Panc1 (cell line): ENCODE measurements around the gene XRCC6.

Source experiments
- CTCF ChIP-seq: fragments of 450-650 bp; IDR thresholded peaks from 2 replicates; pipeline ENCODE4 v1.5.1; 2017; ENCODE audit warnings: mild to moderate bottlenecking
- TF ChIP-seq, protein P1 (sequence below), 2 experiments: IDR thresholded peaks; 2 replicates each; pipeline ENCODE4 v1.6.1; 2011 to 2012; ENCODE audit warnings: low read depth in 2 of 2, control low read depth in 1 of 2, low read length in 1 of 2, mild to moderate bottlenecking in 1 of 2, moderate library complexity in 1 of 2; ENCODE audit not compliant: insufficient read depth in 1 of 2

- TF ChIP-seq, protein P1, sequence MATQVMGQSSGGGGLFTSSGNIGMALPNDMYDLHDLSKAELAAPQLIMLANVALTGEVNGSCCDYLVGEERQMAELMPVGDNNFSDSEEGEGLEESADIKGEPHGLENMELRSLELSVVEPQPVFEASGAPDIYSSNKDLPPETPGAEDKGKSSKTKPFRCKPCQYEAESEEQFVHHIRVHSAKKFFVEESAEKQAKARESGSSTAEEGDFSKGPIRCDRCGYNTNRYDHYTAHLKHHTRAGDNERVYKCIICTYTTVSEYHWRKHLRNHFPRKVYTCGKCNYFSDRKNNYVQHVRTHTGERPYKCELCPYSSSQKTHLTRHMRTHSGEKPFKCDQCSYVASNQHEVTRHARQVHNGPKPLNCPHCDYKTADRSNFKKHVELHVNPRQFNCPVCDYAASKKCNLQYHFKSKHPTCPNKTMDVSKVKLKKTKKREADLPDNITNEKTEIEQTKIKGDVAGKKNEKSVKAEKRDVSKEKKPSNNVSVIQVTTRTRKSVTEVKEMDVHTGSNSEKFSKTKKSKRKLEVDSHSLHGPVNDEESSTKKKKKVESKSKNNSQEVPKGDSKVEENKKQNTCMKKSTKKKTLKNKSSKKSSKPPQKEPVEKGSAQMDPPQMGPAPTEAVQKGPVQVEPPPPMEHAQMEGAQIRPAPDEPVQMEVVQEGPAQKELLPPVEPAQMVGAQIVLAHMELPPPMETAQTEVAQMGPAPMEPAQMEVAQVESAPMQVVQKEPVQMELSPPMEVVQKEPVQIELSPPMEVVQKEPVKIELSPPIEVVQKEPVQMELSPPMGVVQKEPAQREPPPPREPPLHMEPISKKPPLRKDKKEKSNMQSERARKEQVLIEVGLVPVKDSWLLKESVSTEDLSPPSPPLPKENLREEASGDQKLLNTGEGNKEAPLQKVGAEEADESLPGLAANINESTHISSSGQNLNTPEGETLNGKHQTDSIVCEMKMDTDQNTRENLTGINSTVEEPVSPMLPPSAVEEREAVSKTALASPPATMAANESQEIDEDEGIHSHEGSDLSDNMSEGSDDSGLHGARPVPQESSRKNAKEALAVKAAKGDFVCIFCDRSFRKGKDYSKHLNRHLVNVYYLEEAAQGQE (IDR thresholded peaks at IDR 0.05; ENCODE audit: insufficient read depth in 1 of 2, low read depth in 2 of 2, low read length in 1 of 2), result no peak
- TF ChIP-seq CTCF, result no peak
Observed at GRCh38 chr22:41584881-41585280, 36.2 kb upstream of the XRCC6 start.
